HEK293 (cell line): ENCODE results near the gene SMIM13.

Source experiments
- BCL11A ChIP-seq: fragments of 450-650 bp; formaldehyde crosslinking; IDR thresholded peaks from 2 replicates; pipeline ENCODE4 v1.5.1; 2016; ENCODE audit warnings: low read depth, missing biosample characterization, missing genetic modification characterization
- MZF1 ChIP-seq: fragments of 450-650 bp; formaldehyde crosslinking; IDR thresholded peaks from 2 replicates; pipeline ENCODE4 v1.5.1; 2017; ENCODE audit warnings: missing biosample characterization, missing genetic modification characterization, borderline replicate concordance
- ZFP37 ChIP-seq: fragments of 450-650 bp; formaldehyde crosslinking; IDR thresholded peaks from 2 replicates; pipeline ENCODE4 v1.5.1; 2016; ENCODE audit warnings: missing biosample characterization, missing genetic modification characterization
- ZNF10 ChIP-seq: fragments of 450-650 bp; formaldehyde crosslinking; IDR thresholded peaks from 2 replicates; pipeline ENCODE4 v1.5.1; 2017; ENCODE audit warnings: missing biosample characterization, missing genetic modification characterization
- ZNF132 ChIP-seq: fragments of 450-650 bp; formaldehyde crosslinking; IDR thresholded peaks from 2 replicates; pipeline ENCODE4 v1.5.1; 2017; ENCODE audit warnings: missing biosample characterization, missing genetic modification characterization, borderline replicate concordance
- ZNF274 ChIP-seq, 2 experiments: fragments of 200-500 bp in 1 of 2; fragments of 450-650 bp in 1 of 2; sonication (Bioruptor generic) in 1 of 2; formaldehyde crosslinking in 1 of 2; IDR thresholded peaks; 2 replicates each; pipeline versions ENCODE4 v1.5.1 to v1.6.1; 2014 to 2016; ENCODE audit warnings: borderline replicate concordance in 1 of 2, inconsistent platforms in 1 of 2, low read length in 1 of 2, missing biosample characterization in 1 of 2, missing genetic modification characterization in 1 of 2
- ZNF843 ChIP-seq: fragments of 450-650 bp; formaldehyde crosslinking; IDR thresholded peaks from 2 replicates; pipeline ENCODE4 v1.5.1; 2016; ENCODE audit warnings: missing biosample characterization, missing genetic modification characterization
- TF ChIP-seq, protein P1 (sequence below): fragments of 450-650 bp; formaldehyde crosslinking; IDR thresholded peaks from 2 replicates; pipeline ENCODE4 v1.5.1; 2016; ENCODE audit warnings: missing biosample characterization, missing genetic modification characterization
- TF ChIP-seq, protein P2 (sequence below): fragments of 450-650 bp; IDR thresholded peaks from 2 replicates; pipeline ENCODE4 v1.5.1; 2018; ENCODE audit warnings: missing biosample characterization, missing genetic modification characterization
- TF ChIP-seq, protein P3 (sequence below): fragments of 450-650 bp; formaldehyde crosslinking; IDR thresholded peaks from 2 replicates; pipeline ENCODE4 v1.5.1; 2016; ENCODE audit warnings: missing biosample characterization, missing genetic modification characterization, borderline replicate concordance
- TF ChIP-seq, protein P4 (sequence below): fragments of 450-650 bp; formaldehyde crosslinking; IDR thresholded peaks from 2 replicates; pipeline ENCODE4 v1.5.1; 2016; ENCODE audit warnings: missing biosample characterization, missing genetic modification characterization, low read depth

DNA sequence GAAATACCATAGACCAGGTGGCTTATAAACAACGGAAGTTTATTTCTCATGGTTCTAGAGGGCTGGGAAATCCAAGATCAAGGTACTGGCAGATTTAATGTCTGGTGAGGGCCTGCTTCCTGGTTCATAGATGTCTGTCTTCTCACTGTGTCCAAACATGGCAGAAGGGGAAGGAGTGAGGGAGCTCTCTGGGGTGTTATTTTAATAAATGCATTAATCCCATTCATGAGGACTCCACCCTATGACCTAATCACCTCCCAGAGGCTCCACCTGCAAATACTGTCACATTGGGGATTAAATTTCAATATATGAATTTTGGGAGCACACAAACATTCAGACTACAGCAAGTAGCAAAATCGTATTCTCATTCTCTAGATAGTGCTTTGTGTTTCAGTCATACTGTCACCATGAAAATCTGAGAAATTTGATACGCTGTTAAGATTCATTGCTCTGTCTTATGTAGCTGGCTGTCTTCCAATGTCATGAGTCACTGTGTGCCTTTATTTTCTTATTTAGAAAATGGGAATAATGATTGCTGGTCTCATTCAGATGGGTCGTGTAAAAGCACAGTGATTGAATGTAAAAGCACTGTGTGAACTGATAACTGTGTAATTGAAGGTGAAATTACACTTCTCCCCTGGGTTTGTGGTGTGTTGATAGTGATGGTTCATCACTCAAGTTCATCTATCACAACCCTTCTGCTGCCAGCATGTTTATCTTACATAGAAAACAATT is 26.8 kb downstream of the SMIM13 start:
- no peak for TF ChIP-seq ZNF274 (IDR thresholded peaks at IDR 0.05; ENCODE audit: low read length)
- no peak for TF ChIP-seq ZNF274 (tag by site-specific recombination; IDR thresholded peaks at IDR 0.05; ENCODE audit: borderline replicate concordance)
- 0 out of 2 replicates have a peak, but pooled peaks have one; percentile 59 for TF ChIP-seq ZNF10
- TF ChIP-seq, protein P1, sequence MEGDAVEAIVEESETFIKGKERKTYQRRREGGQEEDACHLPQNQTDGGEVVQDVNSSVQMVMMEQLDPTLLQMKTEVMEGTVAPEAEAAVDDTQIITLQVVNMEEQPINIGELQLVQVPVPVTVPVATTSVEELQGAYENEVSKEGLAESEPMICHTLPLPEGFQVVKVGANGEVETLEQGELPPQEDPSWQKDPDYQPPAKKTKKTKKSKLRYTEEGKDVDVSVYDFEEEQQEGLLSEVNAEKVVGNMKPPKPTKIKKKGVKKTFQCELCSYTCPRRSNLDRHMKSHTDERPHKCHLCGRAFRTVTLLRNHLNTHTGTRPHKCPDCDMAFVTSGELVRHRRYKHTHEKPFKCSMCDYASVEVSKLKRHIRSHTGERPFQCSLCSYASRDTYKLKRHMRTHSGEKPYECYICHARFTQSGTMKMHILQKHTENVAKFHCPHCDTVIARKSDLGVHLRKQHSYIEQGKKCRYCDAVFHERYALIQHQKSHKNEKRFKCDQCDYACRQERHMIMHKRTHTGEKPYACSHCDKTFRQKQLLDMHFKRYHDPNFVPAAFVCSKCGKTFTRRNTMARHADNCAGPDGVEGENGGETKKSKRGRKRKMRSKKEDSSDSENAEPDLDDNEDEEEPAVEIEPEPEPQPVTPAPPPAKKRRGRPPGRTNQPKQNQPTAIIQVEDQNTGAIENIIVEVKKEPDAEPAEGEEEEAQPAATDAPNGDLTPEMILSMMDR (tag by site-specific recombination) = no peak
- no peak for TF ChIP-seq ZNF132
- TF ChIP-seq ZNF843 (tag by site-specific recombination) = peak; percentile 72
- TF ChIP-seq, protein P2, sequence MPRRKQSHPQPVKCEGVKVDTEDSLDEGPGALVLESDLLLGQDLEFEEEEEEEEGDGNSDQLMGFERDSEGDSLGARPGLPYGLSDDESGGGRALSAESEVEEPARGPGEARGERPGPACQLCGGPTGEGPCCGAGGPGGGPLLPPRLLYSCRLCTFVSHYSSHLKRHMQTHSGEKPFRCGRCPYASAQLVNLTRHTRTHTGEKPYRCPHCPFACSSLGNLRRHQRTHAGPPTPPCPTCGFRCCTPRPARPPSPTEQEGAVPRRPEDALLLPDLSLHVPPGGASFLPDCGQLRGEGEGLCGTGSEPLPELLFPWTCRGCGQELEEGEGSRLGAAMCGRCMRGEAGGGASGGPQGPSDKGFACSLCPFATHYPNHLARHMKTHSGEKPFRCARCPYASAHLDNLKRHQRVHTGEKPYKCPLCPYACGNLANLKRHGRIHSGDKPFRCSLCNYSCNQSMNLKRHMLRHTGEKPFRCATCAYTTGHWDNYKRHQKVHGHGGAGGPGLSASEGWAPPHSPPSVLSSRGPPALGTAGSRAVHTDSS (tag by site-specific recombination) = no peak
- TF ChIP-seq, protein P3, sequence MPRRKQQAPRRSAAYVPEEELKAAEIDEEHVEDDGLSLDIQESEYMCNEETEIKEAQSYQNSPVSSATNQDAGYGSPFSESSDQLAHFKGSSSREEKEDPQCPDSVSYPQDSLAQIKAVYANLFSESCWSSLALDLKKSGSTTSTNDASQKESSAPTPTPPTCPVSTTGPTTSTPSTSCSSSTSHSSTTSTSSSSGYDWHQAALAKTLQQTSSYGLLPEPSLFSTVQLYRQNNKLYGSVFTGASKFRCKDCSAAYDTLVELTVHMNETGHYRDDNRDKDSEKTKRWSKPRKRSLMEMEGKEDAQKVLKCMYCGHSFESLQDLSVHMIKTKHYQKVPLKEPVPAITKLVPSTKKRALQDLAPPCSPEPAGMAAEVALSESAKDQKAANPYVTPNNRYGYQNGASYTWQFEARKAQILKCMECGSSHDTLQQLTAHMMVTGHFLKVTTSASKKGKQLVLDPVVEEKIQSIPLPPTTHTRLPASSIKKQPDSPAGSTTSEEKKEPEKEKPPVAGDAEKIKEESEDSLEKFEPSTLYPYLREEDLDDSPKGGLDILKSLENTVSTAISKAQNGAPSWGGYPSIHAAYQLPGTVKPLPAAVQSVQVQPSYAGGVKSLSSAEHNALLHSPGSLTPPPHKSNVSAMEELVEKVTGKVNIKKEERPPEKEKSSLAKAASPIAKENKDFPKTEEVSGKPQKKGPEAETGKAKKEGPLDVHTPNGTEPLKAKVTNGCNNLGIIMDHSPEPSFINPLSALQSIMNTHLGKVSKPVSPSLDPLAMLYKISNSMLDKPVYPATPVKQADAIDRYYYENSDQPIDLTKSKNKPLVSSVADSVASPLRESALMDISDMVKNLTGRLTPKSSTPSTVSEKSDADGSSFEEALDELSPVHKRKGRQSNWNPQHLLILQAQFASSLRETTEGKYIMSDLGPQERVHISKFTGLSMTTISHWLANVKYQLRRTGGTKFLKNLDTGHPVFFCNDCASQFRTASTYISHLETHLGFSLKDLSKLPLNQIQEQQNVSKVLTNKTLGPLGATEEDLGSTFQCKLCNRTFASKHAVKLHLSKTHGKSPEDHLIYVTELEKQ (tag by site-specific recombination) = peak; percentile 71; the same call in 1 of the 2 replicates
- TF ChIP-seq ZFP37 (tag by site-specific recombination) = no peak
- no peak for TF ChIP-seq MZF1 (tag by site-specific recombination)
- TF ChIP-seq, protein P4, sequence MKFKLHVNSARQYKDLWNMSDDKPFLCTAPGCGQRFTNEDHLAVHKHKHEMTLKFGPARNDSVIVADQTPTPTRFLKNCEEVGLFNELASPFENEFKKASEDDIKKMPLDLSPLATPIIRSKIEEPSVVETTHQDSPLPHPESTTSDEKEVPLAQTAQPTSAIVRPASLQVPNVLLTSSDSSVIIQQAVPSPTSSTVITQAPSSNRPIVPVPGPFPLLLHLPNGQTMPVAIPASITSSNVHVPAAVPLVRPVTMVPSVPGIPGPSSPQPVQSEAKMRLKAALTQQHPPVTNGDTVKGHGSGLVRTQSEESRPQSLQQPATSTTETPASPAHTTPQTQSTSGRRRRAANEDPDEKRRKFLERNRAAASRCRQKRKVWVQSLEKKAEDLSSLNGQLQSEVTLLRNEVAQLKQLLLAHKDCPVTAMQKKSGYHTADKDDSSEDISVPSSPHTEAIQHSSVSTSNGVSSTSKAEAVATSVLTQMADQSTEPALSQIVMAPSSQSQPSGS (tag by site-specific recombination) = no peak
- TF ChIP-seq BCL11A = no peak
